Measurements from ENCODE around the gene ABCB4. TPM values are rescaled to one million over a fixed set of nuclear protein-coding genes. Genes with fewer than 3 reads are reported as not detected.

ABCB4 gene
- total and polyA plus RNA-seq, 12 donors = 1.2 to 14.4 (median 6.8) TPM

DNA sequence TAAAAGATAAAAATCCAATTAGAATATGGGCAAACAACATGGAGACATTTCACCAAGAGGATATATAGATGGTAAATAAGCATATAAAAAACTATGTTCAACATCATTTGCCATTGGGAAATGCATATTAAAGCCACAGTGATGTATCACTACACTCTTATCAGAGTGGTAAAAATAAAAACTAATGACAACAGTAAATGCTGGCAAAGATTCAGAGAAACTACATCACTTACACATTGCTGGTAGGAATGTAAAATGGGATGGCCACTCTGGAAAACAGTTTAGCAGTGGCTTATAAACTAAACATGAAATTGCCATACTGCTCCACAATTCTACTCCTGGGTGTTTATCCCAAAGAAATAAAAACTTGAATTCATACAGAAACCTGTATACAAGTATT, 70.8 kb downstream of the ABCB4 start:
- no peak for TF ChIP-seq CTCF (IDR thresholded peaks at IDR 0.05)

GRCh38 chr7:87398446-87398845, 77.0 kb downstream of the ABCB4 start:
- no peaks in the 10 kb centered on the region for H3K9me3 ChIP-seq
- no peak for TF ChIP-seq CTCF (IDR thresholded peaks at IDR 0.05)
- 95 to 98% methylated on average over 2 of the region's 2 CpGs for WGBS, 2 donors
- no peak for ATAC-seq
- no peak overlapping the region for H3K27ac ChIP-seq
- intact Hi-C loops (cut with DNase I) = no loop called here
- H3K4me3 ChIP-seq = no peak overlapping the region
- H3K4me1 ChIP-seq = no peaks in the 10 kb centered on the region
- no peaks in the 10 kb centered on the region for H3K27me3 ChIP-seq
- no peak for DNase-seq
- H3K36me3 ChIP-seq = peaks cover 0 to 68% (median 4%) of the 10 kb centered on the region in 9 donors

More for the DNA sequence above, 70.8 kb downstream of the ABCB4 start:
- Histone ChIP-seq H3K9me3 (no peaks in the 10 kb centered on the region), H3K4me3 (no peak overlapping the region), H3K36me3 (peaks cover 0 to 45% (median 0%) of the 10 kb centered on the region in 9 donors), H3K4me1 (no peaks in the 10 kb centered on the region), H3K27ac (no peak overlapping the region), H3K27me3 (no peaks in the 10 kb centered on the region)
- DNase-seq (no peak), ATAC-seq (peak in 1 of 8 donors; percentile 51)
- intact Hi-C loops (cut with DNase I) = no loop called here

DNA sequence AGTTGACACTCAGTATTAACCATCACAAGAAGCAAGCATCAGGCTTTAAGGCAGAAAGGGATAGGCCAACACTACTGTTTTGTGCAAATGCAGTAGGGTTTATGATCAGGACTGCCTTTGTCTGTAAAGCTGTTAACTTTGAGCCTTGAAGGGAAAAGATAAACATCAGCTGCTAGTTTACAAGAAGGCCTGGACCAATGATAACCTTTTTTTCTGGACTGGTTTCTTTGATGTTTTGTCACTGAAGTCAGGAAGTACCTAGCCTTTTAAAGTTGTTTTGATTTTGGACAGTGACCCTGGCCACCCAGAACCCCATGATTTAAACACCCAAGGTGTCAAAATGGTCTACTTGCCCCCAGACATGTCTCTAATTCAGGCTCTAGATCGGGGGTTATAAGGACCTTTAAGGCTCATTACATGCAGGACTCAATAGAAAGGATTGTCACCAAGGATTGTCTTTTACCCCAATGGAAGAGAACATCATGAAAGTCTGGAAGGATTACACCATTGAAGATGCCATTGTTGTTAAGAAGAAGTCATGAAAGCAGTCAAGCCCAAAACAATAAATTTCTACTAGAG, 79.9 kb downstream of the ABCB4 start:
- WGBS, 2 donors = 97 to 99% methylated on average over 1 of the region's 1 CpG
- ATAC-seq (no peak), DNase-seq (no peak)
- H3K4me3 ChIP-seq = no peak overlapping the region
- no peak for TF ChIP-seq CTCF (IDR thresholded peaks at IDR 0.05)
- H3K9me3 ChIP-seq = no peaks in the 10 kb centered on the region
- no peaks in the 10 kb centered on the region for H3K27me3 ChIP-seq
- no peak overlapping the region for H3K27ac ChIP-seq
- intact Hi-C loops (cut with DNase I) = no loop called here
- H3K36me3 ChIP-seq = peaks cover 0 to 81% (median 17%) of the 10 kb centered on the region in 9 donors
- H3K4me1 ChIP-seq = no peaks in the 10 kb centered on the region

- H3K4me1 ChIP-seq = no peaks in the 10 kb centered on the region
- 87 to 91% methylated on average over 8 of the region's 8 CpGs for WGBS, 2 donors
- H3K27ac ChIP-seq = no peak overlapping the region
- no peak for DNase-seq
- no peak for TF ChIP-seq CTCF (IDR thresholded peaks at IDR 0.05)
- intact Hi-C loops (cut with DNase I) = no loop called here
- H3K36me3 ChIP-seq = peaks cover 0 to 83% (median 20%) of the 10 kb centered on the region in 9 donors
- ATAC-seq = no peak
- H3K9me3 ChIP-seq = no peaks in the 10 kb centered on the region
- no peaks in the 10 kb centered on the region for H3K27me3 ChIP-seq
- no peak overlapping the region for H3K4me3 ChIP-seq
These were observed 84.3 kb downstream of the ABCB4 start for GRCh38 chr7:87391020-87391701.
